Calu3 (cell line): ENCODE data around the gene SLC2A5. TPM values are rescaled to one million over a fixed set of nuclear protein-coding genes. Genes with fewer than 3 reads are reported as not detected.
"Not testable (repeated sequence)": the region's sequence is repeated elsewhere in the genome, so short reads cannot be mapped to it uniquely, and the experiment has no call there.

Source experiments
- BruUV-seq: library from RNA; stranded (reverse); fragments of 400-500 nt; replicated peaks from 2 replicates; lab custom pipeline; 2021; lab: Mats Ljungman, UMichigan
- CTCF ChIA-PET: fragments of 300-600 bp; sonication (Branson Sonifier 250); formaldehyde crosslinking; loops from one replicate; lab custom pipeline; 2022; ENCODE audit warnings: antibody characterized with exemption; lab: Charles Lee
- DNase-seq: peaks from one replicate; pipeline ENCODE4 v3.0.0; 2022
- H3K27ac Mint-ChIP-seq: one replicate; pipeline ENCODE4 v1.8.0; 2022; ENCODE audit warnings: mixed read lengths; ENCODE audit not compliant: unreplicated experiment
- H3K27me3 Mint-ChIP-seq: one replicate; pipeline ENCODE4 v1.8.0; 2022; ENCODE audit warnings: mixed read lengths; ENCODE audit not compliant: unreplicated experiment
- H3K36me3 Mint-ChIP-seq: one replicate; pipeline ENCODE4 v1.8.0; 2022; ENCODE audit warnings: mild to moderate bottlenecking, moderate library complexity, mixed read lengths; ENCODE audit not compliant: insufficient read depth, unreplicated experiment
- H3K4me1 Mint-ChIP-seq: one replicate; pipeline ENCODE4 v1.8.0; 2022; ENCODE audit warnings: mild to moderate bottlenecking, low read depth, mixed read lengths; ENCODE audit not compliant: unreplicated experiment
- H3K4me3 Mint-ChIP-seq: one replicate; pipeline ENCODE4 v1.8.0; 2022; ENCODE audit warnings: mild to moderate bottlenecking, low read depth, moderate library complexity, mixed read lengths; ENCODE audit not compliant: unreplicated experiment
- H3K9me3 Mint-ChIP-seq: one replicate; pipeline ENCODE4 v1.8.0; 2022; ENCODE audit warnings: low read depth, mixed read lengths; ENCODE audit not compliant: unreplicated experiment
- CTCF ChIP-seq: fragments of 200-600 bp; IDR thresholded peaks from one replicate; pipeline ENCODE4 v1.8.0; 2022; ENCODE audit warnings: antibody characterized with exemption; ENCODE audit not compliant: unreplicated experiment
- intact Hi-C: fragments of 100-400 bp; cut with micrococcal nuclease; formaldehyde crosslinking; loops from one replicate; pipeline ENCODE4 v1.10.0; 2022; ENCODE audit not compliant: unreplicated experiment
- total RNA-seq: library from RNA; stranded (reverse); gene quantifications from 2 replicates; pipeline ENCODE4 v1.2.3, GENCODE V29; 2022

Gene SLC2A5
- total RNA-seq, 1 experiment from 2014 or later, result 0.33 TPM

DNA sequence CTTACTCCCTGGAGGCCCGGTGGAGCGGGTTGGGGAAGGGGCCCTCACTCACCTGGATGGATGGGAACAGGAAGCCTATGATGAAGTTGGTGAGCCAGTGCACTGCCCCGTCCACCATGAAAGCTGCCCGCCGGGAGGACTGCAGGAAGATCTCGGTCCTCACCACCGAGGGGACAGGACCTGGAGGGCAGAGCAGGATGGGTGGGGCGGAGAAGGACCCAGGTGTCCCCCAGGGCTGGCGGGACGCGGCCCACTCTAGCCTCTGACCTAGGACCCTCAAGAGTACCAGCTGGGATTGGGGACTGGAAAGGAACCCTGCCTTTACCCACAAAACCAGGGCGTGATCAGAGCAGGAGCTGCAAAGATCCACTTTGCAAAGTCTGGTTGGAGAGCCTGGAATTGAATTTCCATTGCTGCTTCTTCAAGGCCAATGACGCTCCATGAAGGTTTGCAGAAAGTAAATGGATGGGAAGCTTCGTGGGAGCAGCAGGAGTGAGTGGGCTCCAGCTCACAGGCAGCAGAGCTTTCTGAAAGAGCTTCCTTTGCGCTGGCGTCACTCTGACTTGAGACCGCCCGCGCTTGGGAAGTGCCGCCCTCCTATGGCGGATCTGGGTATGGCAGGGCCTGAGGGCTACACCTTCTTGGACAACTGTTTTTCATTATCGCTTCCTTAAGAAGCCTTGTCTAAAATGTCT is 64.6 kb downstream of the SLC2A5 start:
- Mint-ChIP-seq H3K27ac (no peak overlapping the region), H3K9me3 (no peaks in the 10 kb centered on the region)
- intact Hi-C loops, result loop anchor here (1.0 to 5.0 kb wide), 2 partner anchors 87 to 97 kb away; no protein-coding TSS in a partner anchor

DNA sequence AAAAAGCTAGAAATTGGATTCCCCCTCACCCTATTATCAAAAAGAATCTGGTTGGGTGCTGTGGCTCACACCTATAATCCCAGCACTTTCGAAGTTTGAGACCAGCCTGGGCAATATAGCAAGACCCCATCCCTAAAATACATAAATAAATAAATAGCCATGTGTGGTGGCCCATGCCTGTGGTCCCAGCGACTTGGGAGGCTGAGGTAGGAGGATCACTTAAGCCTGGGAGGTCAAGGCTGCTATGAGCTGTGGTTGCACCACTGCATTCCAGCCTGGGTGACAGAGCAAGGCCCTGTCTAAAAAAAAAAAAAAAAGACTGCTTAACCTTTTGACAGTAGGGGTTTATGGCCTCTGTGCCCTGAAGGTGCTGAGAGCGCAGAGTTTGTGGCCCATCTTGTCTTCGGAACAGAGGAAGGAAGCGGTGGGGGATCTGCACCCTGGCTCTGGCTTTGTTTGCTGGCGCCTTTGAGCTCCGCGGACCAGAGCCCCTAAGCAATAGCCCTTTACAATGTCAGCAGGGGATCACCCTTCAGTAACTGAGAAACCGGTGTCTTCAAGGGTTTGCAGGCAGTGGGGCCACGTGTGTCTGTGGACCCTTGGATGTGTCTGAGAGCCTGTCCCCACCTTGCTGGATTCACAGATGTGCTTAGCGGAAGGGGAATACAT is 65.3 kb downstream of the SLC2A5 start:
- Mint-ChIP-seq H3K4me1 (peaks cover 15% of the 10 kb centered on the region), H3K9me3 (no peaks in the 10 kb centered on the region), H3K4me3 (no peak overlapping the region), H3K27me3 (peaks cover 12% of the 10 kb centered on the region), H3K36me3 (no peaks in the 10 kb centered on the region), H3K27ac (no peak overlapping the region)
- CTCF ChIA-PET, result interaction anchor here (1.1 to 1.7 kb wide), 4 partner anchors 17 to 130 kb away, joined by 3 to 10 read pairs (median 6); no protein-coding TSS in a partner anchor
- DNase-seq, result no peak
- intact Hi-C loops, result no loop called here
- no TSS peak for BruUV-seq
- no peak for TF ChIP-seq CTCF

More for the DNA sequence above, 64.6 kb downstream of the SLC2A5 start:
- H3K4me3 Mint-ChIP-seq, result no peak overlapping the region
- CTCF ChIA-PET, result interaction anchor here (0.6 to 1.7 kb wide), 22 partner anchors 9 to 333 kb away, joined by 3 to 19 read pairs (median 4); no protein-coding TSS in a partner anchor
- TF ChIP-seq CTCF, result peak; percentile 78
- BruUV-seq, result no TSS peak
- H3K27me3 Mint-ChIP-seq, result peaks cover 12% of the 10 kb centered on the region
- H3K4me1 Mint-ChIP-seq, result peaks cover 15% of the 10 kb centered on the region
- H3K36me3 Mint-ChIP-seq, result no peaks in the 10 kb centered on the region
- peak; percentile 86 for DNase-seq

- H3K36me3 Mint-ChIP-seq, H3K27me3 Mint-ChIP-seq, CTCF ChIA-PET, BruUV-seq, H3K9me3 Mint-ChIP-seq, intact Hi-C loops, H3K27ac Mint-ChIP-seq, DNase-seq, H3K4me3 Mint-ChIP-seq: not testable (repeated sequence)
- peaks cover 15% of the 10 kb centered on the region for H3K4me1 Mint-ChIP-seq
Measured at GRCh38 chr1:9002215-9002560, 67.2 kb downstream of the SLC2A5 start.

DNA sequence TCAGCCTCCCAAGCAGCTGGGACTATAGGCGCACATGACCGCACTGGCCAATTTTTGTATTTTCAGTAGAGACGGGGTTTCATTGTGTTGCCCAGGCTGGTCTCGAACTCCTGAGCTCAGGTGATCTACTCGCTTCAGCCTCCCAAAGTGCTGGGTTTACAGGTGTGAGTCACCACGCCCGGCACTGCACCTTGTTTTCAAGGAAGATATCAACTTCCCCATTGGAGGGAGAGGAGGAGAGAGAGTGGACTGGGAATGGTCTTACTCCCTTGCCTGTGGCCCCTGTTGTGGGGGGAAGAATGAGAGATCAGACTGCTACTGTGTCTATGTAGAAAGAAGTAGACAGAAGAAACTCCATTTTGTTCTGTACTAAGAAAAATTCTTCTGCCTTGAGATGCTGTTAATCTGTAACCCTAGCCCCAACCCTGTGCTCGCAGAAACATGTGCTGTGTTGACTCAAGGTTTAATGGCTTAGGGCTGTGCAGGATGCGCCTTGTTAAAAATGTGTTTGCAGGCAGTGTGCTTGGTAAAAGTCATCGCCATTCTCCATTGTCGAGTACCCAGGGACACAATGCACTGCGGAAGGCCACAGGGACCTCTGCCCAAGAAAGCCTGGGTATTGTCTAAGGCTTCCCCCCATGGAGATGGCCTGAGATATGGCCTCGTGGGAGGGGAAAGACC is 67.8 kb downstream of the SLC2A5 start:
- H3K27me3 Mint-ChIP-seq, DNase-seq, H3K27ac Mint-ChIP-seq, H3K9me3 Mint-ChIP-seq, H3K36me3 Mint-ChIP-seq, H3K4me3 Mint-ChIP-seq, intact Hi-C loops, BruUV-seq: not testable (repeated sequence)
- CTCF ChIA-PET, result interaction anchor here (0.7 kb wide), 2 partner anchors 124 to 497 kb away, joined by 4 to 5 read pairs; no protein-coding TSS in a partner anchor
- H3K4me1 Mint-ChIP-seq, result peaks cover 15% of the 10 kb centered on the region

DNA sequence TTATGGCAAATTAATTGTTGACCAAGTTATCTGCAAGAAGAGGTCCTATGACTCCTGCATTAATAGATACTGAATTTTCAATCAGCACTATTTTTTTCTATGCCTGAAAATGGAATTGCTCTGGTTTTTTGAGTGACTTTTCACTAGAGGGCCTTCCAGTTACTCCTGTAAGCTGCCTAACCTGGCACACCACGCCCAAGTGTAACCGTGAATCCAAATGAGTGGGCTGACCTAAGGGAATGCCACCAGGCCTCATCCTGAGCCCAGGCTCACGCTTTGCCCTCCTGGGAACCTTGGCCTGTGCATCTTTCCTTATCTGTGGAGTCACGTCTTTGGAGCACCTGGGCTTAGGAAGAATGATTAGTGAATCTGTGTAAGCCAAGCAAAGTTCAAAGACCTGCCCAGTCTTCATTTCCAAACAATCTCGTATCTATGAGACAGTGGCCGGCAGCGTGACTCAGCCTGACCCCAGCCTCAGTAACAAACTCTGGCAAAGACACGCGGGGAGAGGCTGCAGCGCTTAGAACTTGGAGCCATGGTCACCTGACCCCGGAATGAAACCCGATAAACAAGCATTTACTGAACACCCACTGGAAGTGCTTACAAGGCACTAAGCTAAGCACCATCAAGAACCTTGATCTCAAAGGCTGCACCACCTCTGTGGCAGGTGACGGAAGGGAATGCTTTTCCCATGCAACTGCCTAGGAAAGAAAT is 75.3 kb downstream of the SLC2A5 start:
- H3K9me3 Mint-ChIP-seq, result not testable (repeated sequence)

More for the DNA sequence above, 75.3 kb downstream of the SLC2A5 start:
- H3K4me3 Mint-ChIP-seq, H3K27me3 Mint-ChIP-seq, intact Hi-C loops, DNase-seq, H3K4me1 Mint-ChIP-seq, H3K27ac Mint-ChIP-seq, BruUV-seq, H3K36me3 Mint-ChIP-seq: not testable (repeated sequence)
- CTCF ChIA-PET, result interaction anchor here (0.6 kb wide), 1 partner anchor 169 kb away, joined by 4 read pairs; no protein-coding TSS in a partner anchor
